ENCODE measurements around the gene SLX9. TPM values are rescaled to one million over a fixed set of nuclear protein-coding genes. Genes with fewer than 3 reads are reported as not detected.

SLX9 gene
- total RNA-seq, 1 donor from 2014 or later = 8.3 TPM

DNA sequence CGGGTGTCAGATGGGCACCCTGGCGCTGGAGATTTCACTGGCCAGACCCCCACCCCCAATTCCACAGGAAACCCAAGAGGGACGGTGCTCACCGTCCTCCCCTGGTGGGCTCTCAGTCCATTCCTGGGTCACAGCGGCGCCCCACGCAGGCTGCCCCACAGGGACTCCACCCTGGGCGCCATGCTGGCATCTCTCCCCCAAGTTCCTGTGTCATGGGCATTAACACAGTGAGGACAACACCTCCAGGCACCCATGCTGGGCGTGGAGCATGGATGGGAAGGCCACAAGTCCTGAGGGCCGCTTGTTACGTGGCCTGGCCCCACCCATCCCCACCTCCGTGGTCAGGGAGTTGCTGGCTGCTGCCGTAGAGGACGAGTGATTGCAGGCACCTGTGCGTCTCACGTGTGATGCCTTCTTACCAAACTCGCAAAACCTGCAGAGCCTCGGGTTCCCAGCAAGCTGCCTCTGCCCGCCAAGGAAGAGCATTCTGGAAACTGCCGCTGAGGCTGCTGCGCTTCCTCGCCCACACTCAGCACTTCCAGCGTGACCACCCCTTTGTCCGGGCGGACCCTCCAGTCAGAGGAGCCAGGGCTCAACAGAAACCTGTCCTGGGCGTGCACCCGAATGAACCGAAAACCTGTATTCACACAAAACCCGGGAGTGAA, 60.3 kb downstream of the SLX9 start:
- H3K4me3 ChIP-seq = peak overlapping the region in 1 of 2 donors; percentile 14
- intact Hi-C loops (cut with DNase I) = no loop called here
- no peak for TF ChIP-seq POLR2AphosphoS5 (IDR thresholded peaks at IDR 0.05; ENCODE audit: insufficient read depth in 1 of 2, low read depth in 1 of 2)
- TF ChIP-seq, protein P1, sequence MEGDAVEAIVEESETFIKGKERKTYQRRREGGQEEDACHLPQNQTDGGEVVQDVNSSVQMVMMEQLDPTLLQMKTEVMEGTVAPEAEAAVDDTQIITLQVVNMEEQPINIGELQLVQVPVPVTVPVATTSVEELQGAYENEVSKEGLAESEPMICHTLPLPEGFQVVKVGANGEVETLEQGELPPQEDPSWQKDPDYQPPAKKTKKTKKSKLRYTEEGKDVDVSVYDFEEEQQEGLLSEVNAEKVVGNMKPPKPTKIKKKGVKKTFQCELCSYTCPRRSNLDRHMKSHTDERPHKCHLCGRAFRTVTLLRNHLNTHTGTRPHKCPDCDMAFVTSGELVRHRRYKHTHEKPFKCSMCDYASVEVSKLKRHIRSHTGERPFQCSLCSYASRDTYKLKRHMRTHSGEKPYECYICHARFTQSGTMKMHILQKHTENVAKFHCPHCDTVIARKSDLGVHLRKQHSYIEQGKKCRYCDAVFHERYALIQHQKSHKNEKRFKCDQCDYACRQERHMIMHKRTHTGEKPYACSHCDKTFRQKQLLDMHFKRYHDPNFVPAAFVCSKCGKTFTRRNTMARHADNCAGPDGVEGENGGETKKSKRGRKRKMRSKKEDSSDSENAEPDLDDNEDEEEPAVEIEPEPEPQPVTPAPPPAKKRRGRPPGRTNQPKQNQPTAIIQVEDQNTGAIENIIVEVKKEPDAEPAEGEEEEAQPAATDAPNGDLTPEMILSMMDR (IDR thresholded peaks at IDR 0.05) = no peak
- no peak for TF ChIP-seq POLR2A (IDR thresholded peaks at IDR 0.05)
- H3K27me3 ChIP-seq = no peaks in the 10 kb centered on the region
- H3K9me3 ChIP-seq = no peaks in the 10 kb centered on the region
- H3K36me3 ChIP-seq = no peaks in the 10 kb centered on the region
- peaks cover 20% of the 10 kb centered on the region for H3K4me1 ChIP-seq
- DNase-seq (ENCODE audit: extremely low spot score in 2 of 2) = no peak
- peak overlapping the region; percentile 27 for H3K27ac ChIP-seq

DNA sequence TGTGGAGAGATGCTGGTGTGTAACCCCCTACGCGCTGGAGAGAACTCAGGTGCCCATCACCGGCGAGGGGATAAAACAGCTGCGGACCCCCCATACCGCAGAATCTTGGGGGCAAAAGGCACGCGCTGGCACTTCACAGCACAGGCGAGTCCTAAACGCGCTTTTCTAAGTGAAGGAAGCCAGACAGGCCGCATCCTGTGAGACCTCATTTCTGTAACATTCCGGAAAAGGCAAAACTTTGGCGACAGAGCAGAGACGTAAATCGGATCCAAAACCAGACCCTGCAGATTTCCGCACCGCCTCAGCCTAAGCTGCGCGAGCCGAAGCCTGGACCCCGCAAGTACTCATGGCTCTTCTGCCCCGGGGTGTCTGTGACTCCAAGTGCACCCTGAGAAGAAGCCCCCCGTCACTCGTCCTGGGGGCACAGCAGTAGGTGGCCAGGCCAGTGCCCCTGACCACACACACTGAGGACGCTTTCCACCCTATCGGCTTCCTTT, 60.9 kb downstream of the SLX9 start:
- Histone ChIP-seq H3K9me3 (no peaks in the 10 kb centered on the region), H3K4me1 (peaks cover 16% of the 10 kb centered on the region), H3K4me3 (peak overlapping the region in 1 of 2 donors; percentile 14), H3K27ac (peak overlapping the region; percentile 27), H3K36me3 (no peaks in the 10 kb centered on the region), H3K27me3 (no peaks in the 10 kb centered on the region)
- TF ChIP-seq POLR2AphosphoS5 (IDR thresholded peaks at IDR 0.05; ENCODE audit: insufficient read depth in 1 of 2, low read depth in 1 of 2) = no peak
- TF ChIP-seq, protein P1 (IDR thresholded peaks at IDR 0.05) = no peak
- DNase-seq (ENCODE audit: extremely low spot score in 2 of 2) = no peak
- intact Hi-C loops (cut with DNase I) = no loop called here

DNA sequence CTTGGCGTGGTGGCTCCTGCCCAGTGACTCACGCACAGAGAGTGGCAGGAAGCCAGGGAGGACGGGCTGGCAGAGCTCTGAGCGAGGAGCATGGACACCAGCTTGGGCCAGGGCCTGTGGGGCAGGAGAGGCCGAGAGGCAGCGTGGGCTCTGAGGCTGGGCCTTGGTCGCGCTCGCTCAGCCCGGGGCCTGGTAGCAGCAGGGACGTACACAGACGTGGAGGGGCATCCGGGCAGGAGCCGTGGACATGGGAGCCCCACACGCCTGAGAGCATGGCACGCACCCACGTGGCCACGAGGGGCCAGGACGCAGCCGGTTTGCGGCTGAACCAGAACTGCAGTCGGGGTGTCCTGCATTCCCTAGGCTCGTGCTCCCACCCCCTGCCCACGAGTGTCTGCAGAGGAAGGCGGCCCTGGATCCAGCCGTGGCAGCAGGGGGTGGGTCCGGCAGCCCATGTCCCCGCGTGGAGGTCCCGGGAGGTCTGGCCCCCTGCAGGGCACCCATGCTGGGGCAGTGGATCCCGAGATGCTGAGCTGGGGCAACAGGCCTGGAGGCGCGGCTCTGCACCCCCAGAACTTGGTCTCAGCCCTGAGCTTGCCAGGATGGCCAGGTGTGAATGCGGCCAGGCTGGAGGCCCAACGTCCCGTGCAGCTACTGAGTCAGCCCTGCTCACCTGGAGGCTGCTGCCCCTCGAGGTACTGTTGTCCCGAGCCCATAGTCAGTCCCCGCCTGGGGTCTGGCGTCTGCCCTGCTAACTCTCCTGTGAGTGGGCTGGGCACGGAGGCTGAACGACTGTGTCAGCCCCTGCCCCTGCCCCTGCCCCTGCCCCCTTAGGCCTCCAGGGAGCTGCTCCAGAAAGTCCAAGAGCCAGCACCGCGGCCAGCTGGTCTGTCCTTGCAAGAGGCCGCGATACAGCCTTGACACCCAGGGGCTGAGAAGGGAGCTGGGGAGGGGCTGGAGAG, 61.6 kb downstream of the SLX9 start:
- Histone ChIP-seq H3K4me3 (no peak overlapping the region), H3K36me3 (no peaks in the 10 kb centered on the region), H3K4me1 (peaks cover 16% of the 10 kb centered on the region), H3K27me3 (no peaks in the 10 kb centered on the region), H3K27ac (peak overlapping the region; percentile 27), H3K9me3 (no peaks in the 10 kb centered on the region)
- intact Hi-C loops (cut with DNase I) = no loop called here
- no peak for DNase-seq (ENCODE audit: extremely low spot score in 2 of 2)
- TF ChIP-seq, protein P1 (IDR thresholded peaks at IDR 0.05) = no peak
- no peak for TF ChIP-seq POLR2AphosphoS5 (IDR thresholded peaks at IDR 0.05; ENCODE audit: insufficient read depth in 1 of 2, low read depth in 1 of 2)

DNA sequence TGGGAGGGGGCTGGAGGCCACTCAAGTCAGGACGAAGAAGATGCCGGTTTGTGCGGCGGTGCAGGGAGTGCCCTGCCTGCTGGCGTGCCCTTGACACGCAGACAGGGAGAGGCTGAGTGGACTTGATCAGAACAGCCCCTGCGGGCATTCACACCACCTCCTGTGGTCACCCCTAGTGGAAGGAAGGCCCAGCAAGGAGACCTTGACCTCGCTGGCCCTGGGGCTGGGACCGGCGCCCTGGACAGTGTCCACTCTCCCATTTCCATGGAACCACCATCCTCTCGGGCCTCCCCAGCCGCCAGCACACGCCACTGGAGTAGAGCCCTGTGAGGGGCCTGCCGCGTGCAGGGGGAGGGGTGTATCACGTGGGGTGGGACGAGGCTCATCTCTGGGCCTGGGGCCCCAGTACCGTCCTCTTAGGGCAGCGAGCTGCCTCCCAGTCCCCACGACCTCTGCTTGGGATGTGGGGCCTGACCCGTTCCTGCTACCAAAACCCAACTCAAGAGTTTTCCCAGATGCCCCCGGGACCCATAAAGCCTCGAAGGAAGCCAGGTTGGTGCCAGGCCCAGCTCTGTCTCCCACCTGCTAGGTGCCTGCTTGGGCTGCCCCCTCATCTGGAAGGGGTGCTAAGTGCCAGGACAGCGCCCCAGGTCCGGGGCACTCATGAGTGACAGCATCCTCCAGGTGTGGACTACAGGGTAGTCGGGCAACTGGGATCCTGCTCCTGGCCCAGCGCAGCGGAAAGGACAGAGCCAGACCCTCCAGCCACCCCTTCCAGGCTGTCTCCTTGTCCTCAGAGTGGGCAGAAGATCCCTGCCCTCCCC, 62.8 kb downstream of the SLX9 start:
- Histone ChIP-seq H3K9me3 (no peaks in the 10 kb centered on the region), H3K4me3 (no peak overlapping the region), H3K4me1 (peaks cover 16% of the 10 kb centered on the region), H3K36me3 (no peaks in the 10 kb centered on the region), H3K27ac (no peak overlapping the region), H3K27me3 (no peaks in the 10 kb centered on the region)
- no peak for DNase-seq (ENCODE audit: extremely low spot score in 2 of 2)
- TF ChIP-seq, protein P1 (IDR thresholded peaks at IDR 0.05) = no peak
- TF ChIP-seq POLR2A (IDR thresholded peaks at IDR 0.05) = no peak
- TF ChIP-seq POLR2AphosphoS5 (IDR thresholded peaks at IDR 0.05; ENCODE audit: insufficient read depth in 1 of 2, low read depth in 1 of 2) = no peak
- intact Hi-C loops (cut with DNase I) = no loop called here
